GM04503 (cell line): ENCODE data around the gene C17orf100.
"Not testable (repeated sequence)": the region's sequence is repeated elsewhere in the genome, so short reads cannot be mapped to it uniquely, and the experiment has no call there.

Experiments used
- DNase-seq: peaks from one replicate; pipeline ENCODE4 v3.0.0-alpha.2; 2012; ENCODE audit warnings: low read depth

The C17orf100 gene

DNA sequence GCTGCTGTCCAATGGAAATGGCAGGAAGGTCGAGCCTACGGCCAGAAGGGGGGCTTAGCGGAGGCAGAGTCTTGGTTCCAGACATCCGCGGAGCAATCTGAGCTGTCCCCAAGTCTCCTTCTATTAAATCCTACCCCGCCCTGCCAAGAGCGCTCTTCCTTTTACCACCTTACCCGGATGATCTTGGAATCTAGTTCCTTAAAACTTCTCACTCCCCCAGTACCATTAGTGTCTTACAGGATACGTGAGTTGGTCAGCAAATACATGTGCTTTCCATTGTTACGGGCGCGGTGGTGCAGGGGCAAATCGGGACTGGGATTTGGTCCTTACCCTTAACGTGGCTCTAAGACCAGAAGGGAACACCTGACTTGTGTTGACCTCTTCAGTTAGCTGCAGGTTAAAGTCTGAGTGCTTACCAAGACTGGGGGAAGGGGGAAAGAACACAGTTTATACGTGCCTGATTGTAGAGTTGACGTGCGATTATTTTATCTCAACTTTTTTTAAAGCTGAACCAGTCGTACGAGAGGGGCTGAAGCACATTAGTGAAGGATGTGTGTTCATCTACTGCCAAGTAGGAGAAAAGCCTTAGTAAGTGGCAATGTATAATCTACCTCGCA, 10.2 kb upstream of the C17orf100 start:
- no peak for DNase-seq

DNA sequence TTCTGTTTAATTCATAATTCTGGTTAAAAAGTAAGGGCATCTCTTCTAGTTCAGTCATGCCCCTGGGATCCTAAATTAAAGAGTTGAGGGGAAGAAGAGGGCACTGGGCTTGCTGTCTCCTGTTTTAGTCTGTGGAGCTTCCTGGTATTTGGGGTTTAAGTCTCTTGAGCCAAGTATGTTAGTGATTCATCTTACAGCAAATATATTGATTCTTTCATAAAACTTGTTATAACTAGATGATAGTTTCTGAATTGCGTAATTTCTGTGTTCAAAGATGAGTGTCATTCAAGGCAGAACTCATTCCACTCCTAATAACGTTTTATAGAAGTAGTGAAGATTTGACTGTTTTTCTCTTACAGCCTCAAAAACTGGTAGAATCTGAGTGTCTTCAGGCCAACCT, 9.0 kb upstream of the C17orf100 start:
- DNase-seq: no peak

DNA sequence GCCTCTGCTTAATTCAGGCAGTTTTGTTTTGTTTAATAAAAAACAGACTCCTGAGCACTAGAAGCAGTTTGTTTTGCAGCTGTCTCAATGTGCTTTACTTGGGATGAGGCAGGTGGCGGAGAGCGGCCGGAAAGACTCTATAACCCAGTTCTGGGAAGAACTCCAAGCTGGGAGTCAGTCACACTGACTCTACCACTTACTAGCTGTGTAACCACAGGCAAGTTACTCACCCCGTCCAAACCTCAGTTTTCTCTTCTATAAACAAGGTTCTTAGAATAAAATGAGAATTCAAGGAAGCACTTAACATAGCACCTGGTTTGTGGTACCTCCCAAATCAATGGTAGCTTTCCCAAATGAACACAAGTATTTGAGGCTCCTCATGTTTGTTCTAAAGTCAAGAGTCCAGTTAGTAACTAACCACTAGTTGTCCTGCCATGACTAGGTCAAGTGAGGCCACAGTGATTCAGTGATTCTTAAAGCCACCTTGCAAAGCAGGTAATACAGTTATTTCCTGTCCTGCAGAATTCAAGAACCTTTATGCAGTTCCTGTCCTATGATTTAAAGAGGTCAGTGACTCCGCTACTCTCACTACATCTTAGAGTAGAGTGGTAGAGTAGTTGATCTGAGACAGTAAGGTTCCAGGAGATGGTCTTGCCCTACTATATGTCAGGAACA, 8.0 kb upstream of the C17orf100 start:
- DNase-seq: no peak

DNA sequence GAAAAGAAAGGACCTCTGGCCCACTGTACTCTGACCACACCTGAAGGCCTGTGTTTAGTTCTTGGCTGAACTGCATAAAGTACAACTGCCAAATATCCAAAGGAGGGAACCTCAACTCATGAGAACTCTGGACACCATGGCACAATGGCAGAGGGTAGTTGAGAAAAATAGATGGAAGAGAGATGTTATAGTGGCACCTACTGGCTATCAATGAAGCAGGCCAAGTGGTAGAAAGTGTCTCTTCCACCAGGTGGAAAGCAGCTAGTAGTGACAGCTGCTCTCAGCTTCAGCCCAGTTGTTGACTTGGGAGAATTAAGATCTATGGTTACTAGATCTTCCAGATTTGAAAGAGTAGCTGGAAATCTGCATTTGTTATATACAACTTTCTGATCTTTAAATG, 3.4 kb upstream of the C17orf100 start:
- no peak for DNase-seq

DNA sequence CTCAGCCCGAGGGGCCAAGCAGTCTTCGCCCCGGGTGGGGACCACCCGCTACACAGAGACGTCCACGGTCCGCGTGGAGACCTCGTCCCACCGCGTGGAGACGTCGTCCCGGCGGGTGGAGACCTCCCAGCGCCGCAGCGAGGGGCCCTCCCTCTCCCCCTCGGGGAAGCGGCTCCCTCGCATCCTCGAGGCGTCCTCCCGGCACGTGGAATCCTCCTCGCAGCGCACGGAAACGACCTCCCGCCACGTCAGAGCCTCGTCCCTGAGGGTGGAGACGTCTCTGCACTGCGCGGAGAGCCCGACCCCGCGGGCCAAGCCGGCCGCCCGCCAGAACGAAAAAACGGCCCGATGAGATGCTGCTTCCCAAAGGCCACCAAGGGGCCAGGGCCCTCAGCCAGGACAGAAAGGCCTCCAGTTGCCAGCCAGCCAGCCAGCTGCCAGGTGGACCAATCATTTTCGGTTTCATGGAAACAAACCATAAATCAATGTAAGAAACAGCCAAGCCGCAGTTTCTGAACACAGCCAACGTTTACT, 424 bp downstream of the C17orf100 start:
- DNase-seq: no peak

DNA sequence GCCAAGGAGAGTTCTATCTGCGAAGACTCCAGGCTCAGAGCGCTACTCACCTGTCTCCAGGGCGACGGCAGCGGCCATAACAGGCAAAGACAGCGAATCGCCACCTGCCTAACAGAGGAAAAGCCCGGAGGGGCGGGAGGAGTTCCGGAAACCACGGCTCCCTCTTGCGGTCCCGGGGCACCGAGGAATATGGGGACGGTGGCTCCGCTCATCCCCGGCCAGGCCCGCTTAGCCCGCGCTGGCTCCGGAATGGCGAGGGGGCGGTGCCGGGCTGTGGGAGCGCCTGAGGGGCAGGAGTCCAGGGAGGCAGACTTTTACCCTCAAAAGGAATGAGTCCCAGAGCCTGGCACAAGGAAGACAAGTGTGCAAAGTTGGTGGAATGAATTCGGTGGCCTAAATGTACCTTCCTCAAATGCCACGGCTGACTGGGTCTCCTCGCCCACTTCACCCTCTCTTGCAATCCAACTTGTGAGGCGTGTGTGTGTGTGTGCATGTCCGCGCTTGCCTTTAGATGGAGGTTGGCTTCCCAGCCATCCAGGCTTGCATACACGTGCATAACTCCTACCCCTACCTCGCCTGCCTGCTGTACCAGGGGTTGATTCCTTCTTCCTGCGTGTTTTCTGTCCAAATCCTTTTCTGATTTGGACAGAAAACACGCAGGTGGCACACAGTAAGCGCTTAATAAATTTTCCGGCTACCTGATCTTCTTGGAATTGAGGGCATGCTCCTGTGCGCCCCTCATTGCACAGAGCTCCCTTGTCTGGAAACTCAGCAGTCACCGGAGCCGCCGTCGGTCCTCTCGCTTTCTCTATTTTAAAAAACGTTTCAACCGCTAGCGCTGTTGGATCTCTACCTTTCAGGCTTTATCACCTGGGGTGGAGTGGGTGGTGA, 3.5 kb downstream of the C17orf100 start:
- no peak for DNase-seq

DNA sequence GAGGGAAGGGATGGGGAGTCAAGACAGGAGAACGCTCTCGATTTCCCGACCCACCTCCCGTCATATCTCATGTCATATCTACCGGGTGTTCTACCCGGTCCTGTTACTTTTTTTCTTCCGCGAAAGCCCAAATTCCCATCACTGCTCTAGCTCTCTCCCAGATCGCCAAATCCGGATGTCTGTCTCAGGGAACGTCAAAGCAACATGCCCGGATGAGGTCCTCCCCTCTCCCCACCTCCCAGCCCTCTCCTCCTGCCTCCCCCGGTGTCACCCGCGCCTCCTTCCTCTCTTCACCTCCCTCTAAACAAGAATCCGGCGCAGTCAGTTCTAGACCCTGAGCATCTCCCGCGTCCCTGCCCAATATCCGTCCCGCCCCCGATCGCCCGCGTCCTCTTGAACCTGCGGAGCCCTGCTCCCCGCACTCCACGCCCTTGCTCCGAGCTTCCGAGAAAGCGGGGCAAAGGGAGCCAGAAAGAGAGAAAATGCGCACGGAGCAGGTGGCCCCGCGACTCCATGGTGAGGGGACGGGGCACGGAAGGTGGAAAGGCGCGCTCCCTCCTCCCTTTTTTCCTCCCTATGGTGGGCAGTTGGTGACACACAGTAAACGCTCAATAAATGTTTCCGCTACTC, 4.3 kb downstream of the C17orf100 start:
- not testable (repeated sequence) for DNase-seq

DNA sequence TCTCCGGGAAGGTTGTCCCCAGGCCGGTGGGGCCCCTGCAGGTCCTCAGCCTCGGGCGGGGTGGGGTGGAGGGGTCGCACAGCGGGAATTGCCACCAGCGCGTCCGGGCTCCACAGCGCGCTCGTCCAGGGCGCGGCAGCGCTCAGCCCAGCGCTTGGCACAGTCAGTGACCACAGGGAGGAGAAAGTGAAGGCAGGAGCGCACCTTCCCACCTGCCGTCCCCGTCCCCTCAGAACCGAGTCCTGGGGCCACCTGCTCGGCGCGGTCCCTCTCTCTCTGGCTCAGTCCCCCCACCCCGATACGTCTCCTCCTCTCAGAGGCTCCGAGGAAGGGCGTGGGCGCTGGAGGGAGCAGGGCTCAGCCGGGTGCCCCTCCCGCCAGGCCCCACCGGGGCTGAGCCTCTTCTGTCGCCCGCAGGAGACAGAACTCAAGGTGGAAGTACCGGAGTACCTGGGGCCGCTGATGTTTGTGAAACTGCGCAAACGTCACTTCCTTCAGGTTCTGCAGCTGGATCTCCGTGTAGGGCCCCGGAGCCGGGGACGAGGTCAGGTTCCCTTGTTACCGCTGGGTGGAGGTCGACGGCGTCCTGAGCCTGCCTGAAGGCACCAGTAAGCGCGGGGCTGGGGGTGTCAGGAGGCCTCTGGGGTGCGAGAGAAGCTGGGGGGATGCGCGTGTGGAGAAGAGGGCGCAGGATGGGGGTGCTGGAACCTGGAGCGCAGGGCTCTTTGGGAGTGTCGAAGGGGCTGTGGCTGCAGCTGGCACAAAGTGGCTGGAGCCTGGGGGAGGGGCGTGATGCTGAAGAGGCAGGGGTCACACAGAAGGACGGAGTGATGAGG, 5.5 kb downstream of the C17orf100 start:
- DNase-seq: not testable (repeated sequence)

DNA sequence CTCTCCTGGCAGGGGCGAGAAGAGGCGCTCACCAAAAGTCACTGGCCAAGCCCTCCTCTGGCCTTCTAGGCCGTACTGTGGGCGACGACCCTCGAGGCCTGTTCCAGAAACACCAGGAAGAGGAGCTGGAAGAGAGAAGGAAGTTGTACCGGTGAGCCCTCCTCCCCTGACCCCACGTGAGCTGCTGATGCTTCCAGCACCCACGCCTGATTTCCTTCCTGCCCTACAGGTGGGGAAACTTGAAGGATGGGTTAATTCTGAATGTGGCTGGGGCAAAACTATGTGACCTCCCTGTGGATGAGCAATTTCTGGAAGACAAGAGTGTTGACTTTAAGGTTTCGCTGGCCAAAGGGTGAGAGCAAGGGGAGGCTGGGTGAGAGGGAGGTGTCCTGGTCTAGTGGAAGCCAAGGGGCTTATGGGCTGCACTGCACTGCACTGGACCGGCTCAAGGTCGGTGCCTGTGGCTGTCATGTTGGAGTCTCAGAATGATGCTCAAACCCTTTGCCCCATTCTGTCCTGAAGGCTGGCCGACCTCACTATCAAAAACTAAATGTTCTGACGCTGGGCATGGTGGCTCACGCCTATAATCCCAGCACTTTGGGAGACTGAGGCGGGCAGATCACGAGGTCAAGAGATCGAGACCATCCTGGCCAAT, 6.2 kb downstream of the C17orf100 start:
- DNase-seq: no peak

DNA sequence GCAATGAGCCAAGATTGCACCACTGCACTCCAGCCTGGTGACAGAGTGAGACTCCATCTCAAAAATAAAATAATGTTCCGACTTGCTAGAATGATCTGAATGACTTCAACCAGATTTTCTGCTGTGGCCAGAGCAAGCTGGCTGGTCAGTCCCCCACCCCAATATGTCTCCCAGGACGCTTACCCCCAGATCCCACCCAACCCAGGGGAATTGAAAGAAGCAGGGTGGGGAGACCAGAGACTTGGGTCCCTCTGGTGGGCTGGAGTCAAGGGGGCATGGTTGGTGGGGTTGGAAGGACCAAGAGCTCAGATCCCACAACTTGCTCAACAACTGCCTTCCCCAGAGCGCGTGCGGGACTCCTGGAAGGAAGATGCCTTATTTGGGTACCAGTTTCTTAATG, 6.8 kb downstream of the C17orf100 start:
- DNase-seq: not testable (repeated sequence)

DNA sequence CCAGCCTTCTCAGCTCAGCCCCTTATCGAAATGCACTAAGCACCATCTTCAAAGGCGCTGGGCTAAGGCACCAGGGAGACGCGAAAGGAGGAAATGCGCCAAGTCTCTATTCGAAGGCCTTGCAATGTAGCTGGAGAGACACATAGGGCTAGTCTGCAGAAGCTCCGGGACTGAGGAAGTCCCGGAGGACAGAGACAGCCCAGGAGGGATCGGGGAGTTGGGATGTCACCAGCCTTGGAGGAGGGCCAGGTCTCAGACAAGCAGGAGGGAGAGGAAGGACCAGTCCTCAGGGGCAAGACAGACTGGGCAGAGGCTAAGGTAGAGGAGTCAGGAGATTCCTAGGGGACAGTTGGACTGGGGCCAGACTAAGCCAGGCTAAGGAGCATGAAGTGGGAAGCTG, 8.5 kb downstream of the C17orf100 start:
- no peak for DNase-seq

DNA sequence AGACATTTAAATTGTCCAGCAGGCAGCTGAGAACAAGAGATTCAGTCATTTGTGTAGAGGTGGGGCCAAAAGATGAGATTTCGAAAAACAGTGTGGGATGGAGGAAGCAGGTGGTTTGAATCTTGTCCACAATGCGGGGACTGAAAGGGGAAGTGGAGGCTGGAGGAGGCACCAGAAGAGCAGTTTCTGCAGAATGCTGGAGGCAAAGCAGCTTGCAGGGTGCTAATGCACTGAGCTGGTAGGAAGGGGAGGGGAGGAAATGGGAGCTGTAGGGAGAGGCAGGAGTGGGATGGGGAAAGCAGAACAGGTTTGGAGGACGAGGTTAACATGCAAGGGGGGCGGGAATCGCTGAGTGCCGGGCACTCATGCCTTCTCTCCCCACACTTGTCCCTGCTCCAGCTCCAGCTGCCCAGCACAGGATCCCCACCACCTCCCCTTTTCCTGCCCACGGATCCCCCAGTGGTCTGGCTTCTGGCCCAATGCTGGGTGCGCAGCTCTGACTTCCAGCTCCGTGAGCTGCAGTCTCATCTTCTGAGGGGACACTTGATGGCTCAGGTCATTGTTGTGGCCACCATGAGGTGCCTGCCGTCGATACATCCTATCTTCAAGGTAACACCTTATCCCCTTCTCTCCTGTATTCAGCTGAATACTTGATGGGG, 9.4 kb downstream of the C17orf100 start:
- DNase-seq: no peak

DNA sequence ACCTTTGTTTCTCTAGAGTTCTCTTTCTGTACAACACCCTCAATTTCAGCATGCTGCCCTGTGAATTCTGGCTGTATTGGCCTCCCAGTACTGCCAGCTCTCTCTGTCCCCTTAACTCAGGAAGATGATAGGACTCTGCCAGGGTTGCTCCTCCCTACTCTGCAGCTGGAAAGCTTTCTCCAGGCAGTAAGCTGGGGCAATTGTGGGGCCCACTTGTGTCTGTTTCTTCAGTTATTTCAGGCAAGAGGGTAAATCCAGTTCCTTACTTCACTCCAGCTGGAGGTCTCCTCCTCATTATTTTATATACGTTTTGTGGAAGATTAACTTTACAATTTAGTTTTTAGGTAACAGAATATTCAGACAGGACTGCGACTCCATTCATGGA, 9.9 kb downstream of the C17orf100 start:
- DNase-seq: no peak

DNA sequence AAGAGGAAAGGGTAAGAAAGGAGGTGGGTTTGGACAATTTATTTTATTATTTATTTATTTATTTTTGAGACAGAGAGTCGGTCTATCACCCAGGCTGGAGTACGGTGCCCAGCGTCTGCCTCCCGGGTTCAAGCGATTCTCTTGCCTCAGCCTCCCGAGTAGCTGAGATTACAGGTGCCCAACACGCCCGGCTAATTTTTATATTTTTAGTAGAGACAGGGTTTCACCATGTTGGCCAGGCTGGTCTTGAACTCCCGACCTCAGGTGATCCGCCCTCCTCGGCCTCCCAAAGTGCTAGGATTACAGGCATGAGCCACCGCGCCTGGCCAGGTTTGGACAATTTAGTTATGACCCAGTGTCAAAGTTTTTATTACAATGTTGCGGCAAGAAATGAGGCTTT, 11.6 kb downstream of the C17orf100 start:
- not testable (repeated sequence) for DNase-seq

DNA sequence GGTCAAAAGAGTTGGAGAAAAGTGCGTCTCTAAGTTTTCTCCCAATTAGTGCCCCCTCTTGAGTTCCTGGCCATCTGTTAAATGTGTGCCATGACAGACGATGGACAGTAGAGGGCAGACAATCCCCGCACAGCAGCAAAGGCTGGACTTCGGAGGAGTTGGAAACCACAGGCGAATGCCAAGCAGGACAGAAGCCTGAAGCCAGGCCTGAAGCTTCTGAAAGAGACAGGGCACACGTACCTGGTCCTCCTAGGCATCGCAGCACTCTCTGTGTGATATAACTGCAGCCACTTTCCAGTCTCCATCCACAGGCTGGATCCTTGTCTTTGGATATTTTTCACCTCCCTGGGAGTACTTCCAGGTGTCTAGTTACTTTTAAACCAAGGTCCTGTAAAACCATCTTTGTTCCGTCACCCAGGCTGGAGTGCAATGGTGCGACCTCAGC, 14.5 kb downstream of the C17orf100 start:
- no peak for DNase-seq

DNA sequence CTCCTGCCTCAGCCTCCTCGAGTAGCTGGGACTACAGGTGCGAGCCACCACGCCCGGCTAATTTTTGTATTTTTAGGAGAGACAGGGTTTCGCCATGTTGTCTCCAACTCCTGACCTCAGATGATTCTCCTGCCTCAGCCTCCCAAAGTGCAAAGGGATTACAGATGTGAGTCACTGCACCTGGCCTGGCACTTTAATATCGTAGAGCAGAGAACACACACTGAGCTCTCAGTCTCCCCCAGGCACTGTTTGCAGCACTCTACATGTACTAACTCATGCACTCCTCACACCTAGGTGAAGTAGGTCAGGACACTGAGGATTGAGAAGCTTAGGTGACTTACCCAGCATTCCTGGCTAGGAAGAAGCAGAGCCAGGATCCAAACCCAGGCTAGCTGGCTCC, 15.0 kb downstream of the C17orf100 start:
- no peak for DNase-seq

DNA sequence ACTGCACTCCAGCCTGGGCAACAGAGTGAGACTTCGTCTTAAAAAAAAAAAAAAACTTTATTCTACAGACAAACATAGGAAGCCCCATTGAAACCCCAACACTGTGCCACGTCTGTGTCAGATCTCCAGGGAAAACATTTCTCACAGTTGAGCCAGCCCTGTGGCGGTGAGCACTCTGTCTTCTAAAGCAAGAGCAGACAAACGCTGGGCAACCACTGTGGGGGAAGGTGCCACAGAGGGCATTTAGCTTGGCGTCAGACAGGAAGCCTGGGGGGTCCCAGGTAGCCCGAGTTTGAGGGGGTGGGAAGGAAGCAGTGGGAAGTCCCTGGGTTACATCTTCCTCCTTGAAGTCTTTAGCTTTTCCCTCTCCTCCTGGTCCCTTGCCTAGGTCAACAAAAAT, 16.0 kb downstream of the C17orf100 start:
- no peak for DNase-seq

DNA sequence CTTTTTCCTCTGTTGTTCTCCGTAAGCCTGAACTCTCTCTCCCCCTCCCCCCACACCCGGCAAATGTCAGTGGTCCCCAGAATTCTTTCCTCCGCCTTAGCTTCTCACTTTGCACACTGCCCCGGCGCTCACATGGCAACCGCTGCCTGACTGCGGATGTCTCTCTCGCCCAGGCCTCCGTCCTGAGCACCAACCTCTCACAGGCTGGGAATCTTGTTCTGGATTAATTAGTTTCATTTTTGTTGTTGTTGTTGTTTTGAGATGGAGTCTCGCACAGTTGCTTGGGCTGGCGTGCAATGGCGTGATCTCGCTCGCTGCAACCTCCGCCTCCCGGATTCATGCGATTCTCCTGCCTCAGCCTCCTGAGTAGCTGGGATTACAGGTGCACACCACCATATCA, 16.7 kb downstream of the C17orf100 start:
- DNase-seq: no peak

DNA sequence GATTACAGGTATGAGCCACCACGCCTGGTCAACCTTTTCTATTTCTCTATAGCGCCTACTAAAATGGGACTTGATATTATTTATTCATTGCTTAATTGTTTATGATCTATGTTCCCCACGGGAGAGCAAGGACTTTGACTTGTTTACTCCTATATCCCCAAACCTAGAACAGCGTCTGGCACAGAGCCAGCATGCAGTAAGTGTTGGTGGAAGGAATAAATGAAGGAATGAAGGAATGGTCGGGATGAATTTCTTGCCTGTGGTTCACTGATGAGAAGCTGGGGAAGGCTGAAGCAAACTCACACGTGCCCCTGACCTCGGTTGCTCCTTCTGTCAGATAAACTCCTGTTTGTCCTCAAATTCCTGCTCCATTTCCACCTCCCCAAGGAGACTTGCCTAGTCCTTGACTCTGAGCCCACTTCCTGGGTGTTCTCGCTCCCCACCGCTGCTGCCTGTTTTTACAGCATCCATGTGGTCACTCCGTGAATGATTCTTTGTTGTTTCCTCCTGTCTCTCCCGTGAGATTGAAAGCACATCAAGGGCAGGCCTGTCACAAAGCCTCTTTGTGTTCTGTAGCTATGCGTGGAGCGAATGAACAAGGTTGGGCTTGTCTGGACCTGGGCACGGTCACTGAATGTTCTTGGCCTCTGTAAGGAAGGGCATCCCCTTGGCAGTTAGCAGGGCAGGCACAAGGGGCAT, 17.3 kb downstream of the C17orf100 start:
- DNase-seq: no peak
